AG08395 (cell line): ENCODE data around the gene LGALS13.
"Not testable (repeated sequence)": the region's sequence is repeated elsewhere in the genome, so short reads cannot be mapped to it uniquely, and the experiment has no call there.

ENCODE experiments used
- DNase-seq: peaks from one replicate; pipeline ENCODE4 v3.0.0; 2012; ENCODE audit warnings: mixed read lengths, low spot score

The LGALS13 gene

DNA sequence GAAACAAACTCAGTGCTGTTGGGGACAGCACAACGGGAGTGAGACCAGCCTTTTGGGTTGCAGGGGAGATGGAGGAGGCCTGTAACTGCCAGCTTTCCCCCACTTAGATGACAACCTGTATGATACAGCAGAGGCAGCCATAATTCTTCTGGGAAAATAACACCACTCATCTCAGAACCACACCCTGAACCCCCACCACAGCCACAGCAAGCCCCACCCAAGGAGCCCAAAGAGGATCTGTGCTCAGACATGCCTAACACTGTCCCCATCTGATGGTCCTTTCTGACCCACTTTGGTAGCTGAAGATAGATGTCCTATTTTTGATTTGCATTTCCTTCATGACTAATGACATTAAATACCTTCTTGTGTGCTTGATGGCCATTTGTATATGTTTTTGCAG, 15.4 kb downstream of the LGALS13 start:
- DNase-seq = no peak

DNA sequence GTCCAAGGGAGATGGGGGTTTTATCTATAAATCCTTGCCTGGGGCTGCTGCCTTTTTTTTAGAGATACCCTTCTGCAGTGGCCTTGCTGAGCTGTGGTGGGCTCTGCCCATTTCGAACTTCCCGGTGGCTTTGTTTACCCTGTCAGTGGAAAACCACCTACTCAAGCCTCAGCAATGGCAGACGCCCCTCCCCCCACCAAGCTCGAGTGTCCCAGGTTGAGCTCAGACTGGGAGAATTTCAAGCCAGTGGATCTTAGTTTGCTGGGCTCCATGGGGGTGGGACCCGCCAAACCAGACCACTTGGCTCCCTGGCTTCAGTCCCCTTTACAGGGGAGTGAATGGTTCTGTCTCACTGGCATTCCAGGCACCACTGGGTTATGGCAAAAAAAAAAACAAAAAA, 21.6 kb downstream of the LGALS13 start:
- no peak for DNase-seq

DNA sequence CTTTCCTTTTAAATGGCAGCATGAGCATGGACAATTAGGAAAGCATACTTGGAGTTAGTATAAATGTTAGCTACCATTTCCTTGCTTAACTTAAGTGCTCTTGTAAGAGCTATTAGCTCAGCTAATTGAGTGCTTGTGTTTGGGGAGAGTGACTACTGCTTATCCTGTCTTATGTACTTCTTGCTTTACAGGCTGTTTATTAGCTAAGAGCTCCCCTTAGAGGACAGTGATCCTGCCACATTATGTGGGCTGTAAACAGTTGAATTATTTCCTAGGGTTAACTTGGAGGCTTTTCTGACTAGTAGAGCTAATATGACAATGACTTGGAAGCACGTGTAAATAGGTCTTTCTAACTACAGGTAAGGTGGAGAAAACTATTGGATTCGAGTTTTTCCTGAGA, 25.3 kb downstream of the LGALS13 start:
- not testable (repeated sequence) for DNase-seq

GRCh38 chr19:39631178-39631577, 28.9 kb downstream of the LGALS13 start:
- DNase-seq = no peak

- no peak for DNase-seq
These were observed 29.3 kb downstream of the LGALS13 start for GRCh38 chr19:39631626-39632025.

GRCh38 chr19:39637891-39638290, 35.6 kb downstream of the LGALS13 start:
- no peak for DNase-seq

GRCh38 chr19:39641773-39642172, 39.4 kb downstream of the LGALS13 start:
- DNase-seq = no peak

DNA sequence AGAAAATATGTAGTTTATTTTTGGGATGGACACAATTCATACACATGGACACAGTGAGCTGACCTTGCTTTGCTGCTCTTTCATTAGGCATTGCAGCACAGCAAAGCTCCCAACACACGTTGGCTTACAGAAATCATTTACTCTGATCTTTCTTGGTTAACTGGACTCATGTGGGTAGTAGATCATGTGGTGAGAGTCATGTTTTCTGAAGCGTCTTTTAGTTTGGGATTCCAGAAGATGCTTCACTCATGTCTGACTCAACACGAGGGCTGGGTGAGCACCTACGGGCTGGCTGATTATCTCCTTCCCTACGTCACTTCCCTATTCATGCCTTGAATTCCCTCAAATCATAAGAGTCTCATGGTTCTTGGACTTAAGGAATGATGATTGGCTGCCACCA, 41.3 kb downstream of the LGALS13 start:
- no peak for DNase-seq

- DNase-seq = peak; percentile 3
These were observed 43.6 kb downstream of the LGALS13 start for GRCh38 chr19:39645800-39646411.

DNA sequence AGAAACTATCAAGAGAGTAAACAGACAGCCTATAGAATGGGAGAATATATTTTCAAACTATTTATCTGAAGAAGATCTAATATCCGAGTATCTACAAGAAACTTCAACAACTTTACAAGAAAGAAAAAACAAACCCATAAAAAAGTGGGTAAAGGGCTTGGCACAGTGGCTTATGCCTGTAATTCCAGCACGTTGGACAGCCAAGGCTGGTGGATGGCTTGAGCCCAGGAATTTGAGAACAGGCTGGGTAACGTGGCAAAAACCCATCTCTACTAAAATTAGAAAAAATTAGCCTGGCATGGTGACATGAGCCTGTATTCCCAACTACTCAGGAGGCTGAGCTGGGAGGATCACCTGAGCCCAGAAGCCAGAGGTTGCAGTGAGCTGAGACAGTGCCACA, 45.6 kb downstream of the LGALS13 start:
- no peak for DNase-seq

GRCh38 chr19:39655613-39656012, 53.3 kb downstream of the LGALS13 start, which contains the start of gene LGALS16:
Gene LGALS16, plus strand, starts transcription at chr19:39655913. Its CDS starts 49 bp downstream, at chr19:39655962.
- no peak for DNase-seq
